Measurements from ENCODE around the gene GFY. TPM values are rescaled to one million over a fixed set of nuclear protein-coding genes. Genes with fewer than 3 reads are reported as not detected.
A peak's percentile ranks its signal among the peaks of the same experiment; 100 is the strongest.

GFY gene
- total RNA-seq, 2 donors from 2014 or later = not detected

DNA sequence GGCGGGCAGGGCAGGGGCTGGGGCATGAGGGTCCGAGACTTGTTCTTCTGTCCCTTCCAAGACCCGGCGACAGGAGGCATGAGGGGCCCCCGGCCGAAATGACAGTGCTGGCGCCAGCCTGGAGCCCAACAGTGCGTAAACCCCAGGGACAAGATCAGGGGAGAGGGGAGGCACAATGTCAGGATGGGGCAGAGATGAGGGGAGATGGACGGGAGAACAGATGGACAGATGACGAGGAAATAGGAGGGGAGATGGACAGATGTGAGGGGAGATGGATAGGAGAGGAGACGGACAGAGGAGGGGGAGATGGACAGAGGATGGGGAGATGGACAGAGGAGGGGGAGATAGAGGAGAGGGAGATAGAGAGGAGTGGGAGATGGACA lies 49.3 kb downstream of the GFY start:
- Mint-ChIP-seq H3K27me3 (no peaks in the 10 kb centered on the region), H3K36me3 (ENCODE audit: low read depth) (peaks cover 42% of the 10 kb centered on the region), H3K27ac (peak overlapping the region; percentile 95), H3K4me1 (peaks cover 14% of the 10 kb centered on the region), H3K9me3 (no peaks in the 10 kb centered on the region), H3K4me3 (peak overlapping the region; percentile 98)
- no peak for ATAC-seq (replicated peaks)

GRCh38 chr19:49475191-49475917 lies 50.2 kb downstream of the GFY start:
- peaks cover 14% of the 10 kb centered on the region for H3K4me1 Mint-ChIP-seq
- no peaks in the 10 kb centered on the region for H3K27me3 Mint-ChIP-seq
- H3K36me3 Mint-ChIP-seq (ENCODE audit: low read depth) = peaks cover 50% of the 10 kb centered on the region
- peak overlapping the region; percentile 95 for H3K27ac Mint-ChIP-seq
- H3K9me3 Mint-ChIP-seq = no peaks in the 10 kb centered on the region
- ATAC-seq (replicated peaks) = no peak
- H3K4me3 Mint-ChIP-seq = peak overlapping the region; percentile 98

GRCh38 chr19:49475995-49476880 lies 51.0 kb downstream of the GFY start:
- H3K36me3 Mint-ChIP-seq (ENCODE audit: low read depth) = peaks cover 59% of the 10 kb centered on the region
- peaks cover 14% of the 10 kb centered on the region for H3K4me1 Mint-ChIP-seq
- peak; percentile 76 for ATAC-seq (replicated peaks)
- peak overlapping the region; percentile 98 for H3K4me3 Mint-ChIP-seq
- H3K27ac Mint-ChIP-seq = peak overlapping the region; percentile 95
- H3K9me3 Mint-ChIP-seq = no peaks in the 10 kb centered on the region
- no peaks in the 10 kb centered on the region for H3K27me3 Mint-ChIP-seq

Other genes with a start within 250 kb of the GFY start
- gene SLC6A16, start 100.2 kb upstream of the GFY start, total RNA-seq = 1 to 10 TPM; 1.1 to 1.4 TPM
- 100 to 1,000 TPM; 125 to 168 TPM for gene CD37, start 90.0 kb upstream of the GFY start, total RNA-seq
- under 1 TPM in 1 of 2 donors, not detected in 1; 0.16 TPM for gene TEAD2, start 63.0 kb upstream of the GFY start, total RNA-seq
- gene DKKL1, start 61.5 kb upstream of the GFY start, total RNA-seq = not detected
- gene KASH5, start 37.1 kb upstream of the GFY start, total RNA-seq = 1 to 10 TPM in 1 of 2 donors, not detected in 1; 1.1 TPM
- gene PTH2, start 1.9 kb upstream of the GFY start, total RNA-seq = not detected
- gene SLC17A7, start 16.1 kb downstream of the GFY start, total RNA-seq = under 1 TPM in 1 of 2 donors, not detected in 1; 0.40 TPM
- 100 to 1,000 TPM; 183 to 194 TPM for gene PIH1D1, start 26.4 kb downstream of the GFY start, total RNA-seq
- gene ALDH16A1, start 27.8 kb downstream of the GFY start, total RNA-seq = 10 to 100 TPM; 15.5 to 39.1 TPM
- 10 to 100 TPM; 77.2 to 92.8 TPM for gene FLT3LG, start 48.8 kb downstream of the GFY start, total RNA-seq
- 1,000 to 10,000 TPM; 3,905 to 4,763 TPM for gene RPL13A, start 62.2 kb downstream of the GFY start, total RNA-seq
- gene RPS11, start 71.0 kb downstream of the GFY start, total RNA-seq = 1,000 to 10,000 TPM; 2,381 to 3,085 TPM
- 10 to 100 TPM; 11.1 to 15.8 TPM for gene FCGRT, start 87.3 kb downstream of the GFY start, total RNA-seq
- 10 to 100 TPM in 1 of 2 donors, 1 to 10 TPM in 1; 1.2 to 11.8 TPM for gene RCN3, start 102.6 kb downstream of the GFY start, total RNA-seq
- gene NOSIP, start 155.2 kb downstream of the GFY start, total RNA-seq = 100 to 1,000 TPM; 101 to 103 TPM
- 10 to 100 TPM in 1 of 2 donors, 1 to 10 TPM in 1; 3.8 to 12.3 TPM for gene PRRG2, start 155.9 kb downstream of the GFY start, total RNA-seq
- 10 to 100 TPM; 27.2 to 27.8 TPM for gene PRR12, start 165.8 kb downstream of the GFY start, total RNA-seq
- gene RRAS, start 214.8 kb downstream of the GFY start, total RNA-seq = 10 to 100 TPM in 1 of 2 donors, 1 to 10 TPM in 1; 7.6 to 14.3 TPM
- 10 to 100 TPM; 53.8 to 60.5 TPM for gene SCAF1, start 216.8 kb downstream of the GFY start, total RNA-seq
- gene IRF3, start 240.5 kb downstream of the GFY start, total RNA-seq = 100 to 1,000 TPM; 150 to 218 TPM
- 10 to 100 TPM; 61.1 to 80.5 TPM for gene BCL2L12, start 240.5 kb downstream of the GFY start, total RNA-seq